Left renal pelvis (tissue), 4 donors: ENCODE measurements around the gene RPL36A. TPM values are rescaled to one million over a fixed set of nuclear protein-coding genes. Genes with fewer than 3 reads are reported as not detected.

Experiments
- DNase-seq, 4 donors: peaks; one replicate each; pipeline ENCODE4 v3.0.0-alpha.2; 2013; ENCODE audit warnings: low read depth in 4 of 4, low spot score in 3 of 4
- polyA plus RNA-seq, 4 donors: library from polyadenylated mRNA; unstranded; fragments of 120-200 nt; gene quantifications; one replicate each; pipeline ENCODE4 v1.2.1, GENCODE V29; 2013; ENCODE audit not compliant: insufficient read length in 4 of 4

RPL36A gene
- polyA plus RNA-seq, 4 donors = 856 to 1,302 (median 1,054) TPM

DNA sequence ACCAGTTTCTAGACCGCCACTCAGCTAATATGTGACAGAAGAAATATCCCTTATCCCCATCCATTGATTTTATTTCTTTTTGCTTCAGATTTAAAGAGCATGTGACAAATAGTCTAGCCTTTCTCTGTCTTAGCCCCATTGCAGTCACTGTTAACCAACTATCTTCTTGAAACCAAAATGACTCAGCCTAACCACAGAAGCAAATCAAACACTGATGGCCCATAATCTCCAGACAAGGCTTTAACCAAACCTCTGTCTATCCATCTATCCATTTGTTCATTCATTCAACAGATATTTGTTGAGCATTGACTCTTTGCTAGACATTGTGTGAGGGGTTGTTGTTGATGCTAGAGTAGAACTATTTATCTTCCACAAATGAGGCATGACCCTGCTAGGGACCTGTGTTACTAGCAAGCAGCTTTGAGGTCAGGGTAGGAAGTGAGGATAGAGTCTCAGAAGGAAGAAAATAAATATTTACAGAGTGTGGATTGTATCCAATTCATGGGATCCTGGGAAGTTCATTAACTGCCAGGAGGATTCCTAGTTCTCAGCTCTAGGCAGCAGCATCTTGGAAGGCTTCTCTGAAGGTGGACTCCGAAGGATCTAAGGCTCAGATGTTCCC lies 39.8 kb downstream of the RPL36A start:
- DNase-seq = no peak

DNA sequence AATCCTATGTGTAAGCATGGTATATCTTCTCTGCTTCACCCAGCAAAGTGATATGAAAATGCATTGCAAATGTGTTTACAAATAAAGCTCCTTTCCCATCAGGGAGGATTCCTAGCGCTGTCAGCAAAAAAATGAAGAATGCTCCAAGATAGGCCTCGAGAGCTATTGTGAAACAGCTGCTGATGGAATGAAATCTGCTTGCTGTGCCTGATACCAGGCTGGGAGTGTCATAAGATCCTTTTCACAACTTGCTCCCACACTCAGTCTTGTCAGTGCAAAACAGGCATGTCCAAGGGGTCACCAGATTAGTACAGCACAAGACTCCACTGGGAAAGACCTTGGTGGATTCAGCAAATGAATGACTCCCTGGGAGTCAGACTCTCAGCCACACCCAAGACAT lies 51.3 kb downstream of the RPL36A start:
- DNase-seq = no peak

Other genes with a start within 250 kb of the RPL36A start
- gene DRP2, start 171.2 kb upstream of the RPL36A start, polyA plus RNA-seq = 1 to 10 TPM; 1.7 to 2.9 (median 1.9) TPM
- under 1 TPM; 0.46 to 0.85 (median 0.62) TPM for gene TAF7L, start 99.7 kb upstream of the RPL36A start, polyA plus RNA-seq
- 10 to 100 TPM; 12.2 to 21.4 (median 18.6) TPM for gene TIMM8A, start 42.3 kb upstream of the RPL36A start, polyA plus RNA-seq
- gene BTK, start 4.8 kb upstream of the RPL36A start, polyA plus RNA-seq = 1 to 10 TPM; 1.2 to 3.2 (median 2.2) TPM
- gene GLA, start 16.9 kb downstream of the RPL36A start, polyA plus RNA-seq = 10 to 100 TPM; 32.0 to 45.4 (median 34.1) TPM
- gene HNRNPH2, start 17.2 kb downstream of the RPL36A start, polyA plus RNA-seq = 100 to 1,000 TPM in 3 of 4 donors, 10 to 100 TPM in 1; 92.0 to 155 (median 135) TPM
- 10 to 100 TPM; 19.4 to 31.0 (median 24.5) TPM for gene ARMCX4, start 94.4 kb downstream of the RPL36A start, polyA plus RNA-seq
- 10 to 100 TPM; 48.1 to 56.1 (median 52.2) TPM for gene ARMCX1, start 159.5 kb downstream of the RPL36A start, polyA plus RNA-seq
- 10 to 100 TPM; 68.4 to 85.3 (median 77.8) TPM for gene ARMCX6, start 227.0 kb downstream of the RPL36A start, polyA plus RNA-seq
- gene ARMCX3, start 232.1 kb downstream of the RPL36A start, polyA plus RNA-seq = 100 to 1,000 TPM in 3 of 4 donors, 10 to 100 TPM in 1; 99.3 to 135 (median 113) TPM